Urinary bladder (tissue), 2 donors: Measurements from ENCODE around the gene NCSTN. TPM values are rescaled to one million over a fixed set of nuclear protein-coding genes. Genes with fewer than 3 reads are reported as not detected.

Experiments used
- polyA plus RNA-seq: library from polyadenylated mRNA; stranded (reverse); fragments of 200-250 nt; gene quantifications from one replicate; pipeline ENCODE4 v1.2.3, GENCODE V29; 2013
- small RNA-seq: library from RNA; depleted of rRNA; stranded (forward); fragments of <200 nt; gene quantifications from one replicate; pipeline ENCODE3, GENCODE V24; 2014
- total RNA-seq: library from RNA; depleted of rRNA; stranded (reverse); fragments of >200 nt; gene quantifications from one replicate; pipeline ENCODE4 v1.2.3, GENCODE V29; 2014
- donor health status: healthy.

The NCSTN gene
- total and polyA plus RNA-seq, 2 donors, result 45.4 to 57.5 TPM

Small RNA genes within 50 kb of the gene (small RNA-seq; reads per million reads assigned to genes)
- gene RF00019 (not detected), gene RNU4-42P (not detected)

Other genes with a start within 250 kb of the NCSTN start
- gene IGSF8, start 244.8 kb upstream of the NCSTN start, total RNA-seq, result 12.5 TPM
- gene IGSF8, start 244.8 kb upstream of the NCSTN start, polyA plus RNA-seq, result 28.1 TPM
- 13.2 TPM for gene ATP1A2, start 227.6 kb upstream of the NCSTN start, total RNA-seq
- 41.5 TPM for gene ATP1A2, start 227.6 kb upstream of the NCSTN start, polyA plus RNA-seq
- 8.3 TPM for gene ATP1A4, start 191.8 kb upstream of the NCSTN start, total RNA-seq
- gene ATP1A4, start 191.8 kb upstream of the NCSTN start, polyA plus RNA-seq, result 6.2 TPM
- gene CASQ1, start 152.8 kb upstream of the NCSTN start, total RNA-seq, result 10.5 TPM
- gene CASQ1, start 152.8 kb upstream of the NCSTN start, polyA plus RNA-seq, result 4.5 TPM
- gene PEA15, start 138.0 kb upstream of the NCSTN start, total RNA-seq, result 51.9 TPM
- 328 TPM for gene PEA15, start 138.0 kb upstream of the NCSTN start, polyA plus RNA-seq
- 92.9 TPM for gene DCAF8, start 80.8 kb upstream of the NCSTN start, total RNA-seq
- gene DCAF8, start 80.8 kb upstream of the NCSTN start, polyA plus RNA-seq, result 123 TPM
- gene PEX19, start 58.2 kb upstream of the NCSTN start, total RNA-seq, result 46.7 TPM
- 55.0 TPM for gene PEX19, start 58.2 kb upstream of the NCSTN start, polyA plus RNA-seq
- 209 TPM for gene COPA, start 133 bp upstream of the NCSTN start, total RNA-seq
- gene COPA, start 133 bp upstream of the NCSTN start, polyA plus RNA-seq, result 69.5 TPM
- not detected for gene NHLH1, start 23.7 kb downstream of the NCSTN start, total RNA-seq
- 0.05 TPM for gene NHLH1, start 23.7 kb downstream of the NCSTN start, polyA plus RNA-seq
- gene VANGL2, start 57.2 kb downstream of the NCSTN start, total RNA-seq, result 4.1 TPM
- gene VANGL2, start 57.2 kb downstream of the NCSTN start, polyA plus RNA-seq, result 7.6 TPM
- gene SLAMF6, start 179.9 kb downstream of the NCSTN start, total RNA-seq, result 0.53 TPM
- gene SLAMF6, start 179.9 kb downstream of the NCSTN start, polyA plus RNA-seq, result 1.1 TPM
- gene CD84, start 236.1 kb downstream of the NCSTN start, total RNA-seq, result 5.3 TPM
- gene CD84, start 236.1 kb downstream of the NCSTN start, polyA plus RNA-seq, result 1.4 TPM